Calu3 (cell line): ENCODE data around the gene CLEC12A. TPM values are rescaled to one million over a fixed set of nuclear protein-coding genes. Genes with fewer than 3 reads are reported as not detected.

ENCODE experiments used
- BruUV-seq: library from RNA; stranded (reverse); fragments of 400-500 nt; replicated peaks from 2 replicates; lab custom pipeline; 2021; lab: Mats Ljungman, UMichigan
- CTCF ChIA-PET: fragments of 300-600 bp; sonication (Branson Sonifier 250); formaldehyde crosslinking; loops from one replicate; lab custom pipeline; 2022; ENCODE audit warnings: antibody characterized with exemption; lab: Charles Lee
- DNase-seq: peaks from one replicate; pipeline ENCODE4 v3.0.0; 2022
- H3K27ac Mint-ChIP-seq: one replicate; pipeline ENCODE4 v1.8.0; 2022; ENCODE audit warnings: mixed read lengths; ENCODE audit not compliant: unreplicated experiment
- H3K27me3 Mint-ChIP-seq: one replicate; pipeline ENCODE4 v1.8.0; 2022; ENCODE audit warnings: mixed read lengths; ENCODE audit not compliant: unreplicated experiment
- H3K36me3 Mint-ChIP-seq: one replicate; pipeline ENCODE4 v1.8.0; 2022; ENCODE audit warnings: mild to moderate bottlenecking, moderate library complexity, mixed read lengths; ENCODE audit not compliant: insufficient read depth, unreplicated experiment
- H3K4me1 Mint-ChIP-seq: one replicate; pipeline ENCODE4 v1.8.0; 2022; ENCODE audit warnings: mild to moderate bottlenecking, low read depth, mixed read lengths; ENCODE audit not compliant: unreplicated experiment
- H3K4me3 Mint-ChIP-seq: one replicate; pipeline ENCODE4 v1.8.0; 2022; ENCODE audit warnings: mild to moderate bottlenecking, low read depth, moderate library complexity, mixed read lengths; ENCODE audit not compliant: unreplicated experiment
- H3K9me3 Mint-ChIP-seq: one replicate; pipeline ENCODE4 v1.8.0; 2022; ENCODE audit warnings: low read depth, mixed read lengths; ENCODE audit not compliant: unreplicated experiment
- intact Hi-C: fragments of 100-400 bp; cut with micrococcal nuclease; formaldehyde crosslinking; loops from one replicate; pipeline ENCODE4 v1.10.0; 2022; ENCODE audit not compliant: unreplicated experiment
- total RNA-seq: library from RNA; stranded (reverse); gene quantifications from 2 replicates; pipeline ENCODE4 v1.2.3, GENCODE V29; 2022
- TF ChIP-seq, protein P1 (sequence below): fragments of 200-600 bp; IDR thresholded peaks from one replicate; pipeline ENCODE4 v1.8.0; 2022; ENCODE audit warnings: antibody characterized with exemption; ENCODE audit not compliant: unreplicated experiment

CLEC12A gene
- total RNA-seq, 1 experiment from 2014 or later, result not detected

DNA sequence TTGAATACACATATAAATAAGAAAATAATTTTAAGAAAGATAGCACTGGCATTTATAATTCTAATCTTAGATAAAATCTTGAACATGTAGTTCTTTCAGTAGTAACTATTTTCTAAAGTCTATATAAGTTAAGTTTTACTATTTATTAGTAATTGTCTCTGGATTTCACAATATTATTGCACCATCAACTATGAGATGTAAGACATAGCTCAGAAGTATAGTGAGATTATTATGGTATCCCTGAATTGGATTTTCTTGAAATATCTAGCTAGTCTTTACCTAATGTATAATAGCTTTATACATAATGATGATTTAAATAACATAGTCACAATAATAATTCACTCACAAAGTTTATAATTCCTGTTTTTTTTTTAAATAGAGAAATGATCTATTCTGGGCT lies 6.7 kb downstream of the CLEC12A start:
- CTCF ChIA-PET, result no interaction called here
- no peak overlapping the region for H3K4me3 Mint-ChIP-seq
- peaks cover 41% of the 10 kb centered on the region for H3K27me3 Mint-ChIP-seq
- no peak overlapping the region for H3K27ac Mint-ChIP-seq
- H3K36me3 Mint-ChIP-seq, result no peaks in the 10 kb centered on the region
- no peaks in the 10 kb centered on the region for H3K4me1 Mint-ChIP-seq
- no peak for DNase-seq
- H3K9me3 Mint-ChIP-seq, result no peaks in the 10 kb centered on the region
- BruUV-seq, result no TSS peak
- TF ChIP-seq, protein P1, sequence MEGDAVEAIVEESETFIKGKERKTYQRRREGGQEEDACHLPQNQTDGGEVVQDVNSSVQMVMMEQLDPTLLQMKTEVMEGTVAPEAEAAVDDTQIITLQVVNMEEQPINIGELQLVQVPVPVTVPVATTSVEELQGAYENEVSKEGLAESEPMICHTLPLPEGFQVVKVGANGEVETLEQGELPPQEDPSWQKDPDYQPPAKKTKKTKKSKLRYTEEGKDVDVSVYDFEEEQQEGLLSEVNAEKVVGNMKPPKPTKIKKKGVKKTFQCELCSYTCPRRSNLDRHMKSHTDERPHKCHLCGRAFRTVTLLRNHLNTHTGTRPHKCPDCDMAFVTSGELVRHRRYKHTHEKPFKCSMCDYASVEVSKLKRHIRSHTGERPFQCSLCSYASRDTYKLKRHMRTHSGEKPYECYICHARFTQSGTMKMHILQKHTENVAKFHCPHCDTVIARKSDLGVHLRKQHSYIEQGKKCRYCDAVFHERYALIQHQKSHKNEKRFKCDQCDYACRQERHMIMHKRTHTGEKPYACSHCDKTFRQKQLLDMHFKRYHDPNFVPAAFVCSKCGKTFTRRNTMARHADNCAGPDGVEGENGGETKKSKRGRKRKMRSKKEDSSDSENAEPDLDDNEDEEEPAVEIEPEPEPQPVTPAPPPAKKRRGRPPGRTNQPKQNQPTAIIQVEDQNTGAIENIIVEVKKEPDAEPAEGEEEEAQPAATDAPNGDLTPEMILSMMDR, result no peak
- intact Hi-C loops, result no loop called here

DNA sequence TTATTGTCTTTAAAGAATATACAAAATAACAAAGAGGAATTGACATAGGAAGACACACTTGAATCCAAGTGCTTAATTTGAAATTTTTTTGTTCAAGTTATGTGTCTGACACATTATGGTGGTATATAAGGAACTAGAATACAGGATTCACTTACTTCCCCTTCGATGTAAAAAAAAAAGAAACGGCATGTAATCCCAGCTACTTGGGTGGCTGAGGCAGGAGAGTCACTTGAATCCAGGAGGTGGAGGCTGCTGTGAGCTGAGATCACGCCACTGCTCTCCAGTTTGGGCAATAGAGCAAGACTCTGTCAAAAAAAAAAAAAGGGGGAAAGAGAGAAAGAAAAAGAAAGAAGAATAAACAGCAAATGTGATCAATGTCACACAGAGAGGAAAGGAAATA lies 8.9 kb downstream of the CLEC12A start:
- Mint-ChIP-seq H3K9me3 (no peaks in the 10 kb centered on the region), H3K4me3 (no peak overlapping the region), H3K27ac (no peak overlapping the region), H3K4me1 (no peaks in the 10 kb centered on the region), H3K27me3 (peaks cover 19% of the 10 kb centered on the region), H3K36me3 (no peaks in the 10 kb centered on the region)
- CTCF ChIA-PET, result no interaction called here
- DNase-seq, result no peak
- intact Hi-C loops, result no loop called here
- TF ChIP-seq, protein P1, result no peak
- no TSS peak for BruUV-seq

DNA sequence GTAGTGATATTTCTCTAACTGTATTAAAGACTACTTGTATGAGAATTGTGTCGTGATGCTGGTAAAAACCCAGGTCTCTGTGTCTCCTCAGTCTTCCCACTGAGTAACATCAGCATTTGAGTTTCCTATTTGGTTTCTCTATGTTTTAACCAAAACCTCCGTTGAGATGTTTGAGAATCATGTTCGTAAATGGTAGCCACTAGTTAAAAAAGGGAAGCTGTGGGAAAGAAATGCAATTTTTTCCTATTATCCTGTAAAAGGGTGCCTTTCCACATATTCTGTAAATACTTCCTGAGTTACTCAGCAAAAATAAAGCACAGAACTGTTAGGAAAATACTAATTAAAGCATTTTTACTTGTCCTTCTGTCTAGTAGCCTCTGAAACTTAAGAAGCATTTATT lies 20.7 kb downstream of the CLEC12A start:
- H3K36me3 Mint-ChIP-seq, result no peaks in the 10 kb centered on the region

DNA sequence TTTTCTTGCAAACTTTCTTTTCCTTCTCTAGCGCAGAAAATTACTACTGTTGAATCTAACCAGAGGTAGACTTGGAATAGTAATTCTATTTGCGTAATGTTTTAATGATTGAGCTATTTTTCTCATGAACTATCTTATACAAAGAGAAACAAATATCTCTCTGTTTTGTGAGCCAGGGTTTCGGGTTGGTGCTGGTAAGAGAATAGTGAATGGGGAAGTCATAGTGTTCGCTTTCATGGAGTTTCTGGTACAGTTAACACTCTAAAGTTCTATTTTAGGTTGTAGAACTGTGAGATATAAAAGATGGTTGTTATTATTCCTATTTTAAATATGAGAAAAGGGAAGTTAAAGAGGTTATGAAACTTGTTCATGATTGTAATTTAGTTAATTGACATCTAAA lies 21.1 kb downstream of the CLEC12A start:
- Mint-ChIP-seq H3K4me1 (no peaks in the 10 kb centered on the region), H3K27ac (no peak overlapping the region), H3K4me3 (no peak overlapping the region), H3K9me3 (no peaks in the 10 kb centered on the region), H3K27me3 (peaks cover 50% of the 10 kb centered on the region), H3K36me3 (no peaks in the 10 kb centered on the region)
- CTCF ChIA-PET, result no interaction called here
- BruUV-seq, result no TSS peak
- TF ChIP-seq, protein P1, result no peak
- no peak for DNase-seq
- intact Hi-C loops, result no loop called here

More for the DNA sequence above, 20.7 kb downstream of the CLEC12A start:
- no peak for DNase-seq
- H3K27me3 Mint-ChIP-seq, result peaks cover 50% of the 10 kb centered on the region
- intact Hi-C loops, result no loop called here
- no peaks in the 10 kb centered on the region for H3K9me3 Mint-ChIP-seq
- no peak overlapping the region for H3K4me3 Mint-ChIP-seq
- TF ChIP-seq, protein P1, result no peak
- H3K27ac Mint-ChIP-seq, result no peak overlapping the region
- H3K4me1 Mint-ChIP-seq, result no peaks in the 10 kb centered on the region
- no TSS peak for BruUV-seq
- CTCF ChIA-PET, result no interaction called here
